ENCODE measurements around the gene APOO. TPM values are rescaled to one million over a fixed set of nuclear protein-coding genes. Genes with fewer than 3 reads are reported as not detected.
"Not testable (repeated sequence)": the region's sequence is repeated elsewhere in the genome, so short reads cannot be mapped to it uniquely, and the experiment has no call there.

Gene APOO
- total and polyA plus RNA-seq, 3 donors from 2014 or later, result 29.4 to 33.8 (median 31.1) TPM

- WGBS, 2 donors, result 56 to 74% methylated on average over 11 to 12 of the region's 12 CpGs
- intact Hi-C loops (cut with DNase I; ENCODE audit: low total_unique reads), result loop anchor here (10.0 kb wide), 1 partner anchor 116 kb away; the partner anchor contains the start of gene SAT1
- no peak for DNase-seq
- H3K27ac ChIP-seq, result no peak overlapping the region
- no peaks in the 10 kb centered on the region for H3K9me3 ChIP-seq
- TF ChIP-seq CTCF (IDR thresholded peaks at IDR 0.05) (no peak), POLR2A (IDR thresholded peaks at IDR 0.05) (no peak)
- no peak overlapping the region for H3K4me3 ChIP-seq
- peaks cover 16% of the 10 kb centered on the region for H3K4me1 ChIP-seq
- no peaks in the 10 kb centered on the region for H3K36me3 ChIP-seq (ENCODE audit: low read depth, missing control alignments)
- no peaks in the 10 kb centered on the region for H3K27me3 ChIP-seq
Observed at GRCh38 chrX:23900220-23900797, 7.4 kb downstream of the APOO start.

- Histone ChIP-seq H3K27ac (no peak overlapping the region), H3K36me3 (ENCODE audit: low read depth, missing control alignments) (no peaks in the 10 kb centered on the region), H3K9me3 (no peaks in the 10 kb centered on the region), H3K4me3 (no peak overlapping the region), H3K27me3 (no peaks in the 10 kb centered on the region), H3K4me1 (peaks cover 16% of the 10 kb centered on the region)
- TF ChIP-seq CTCF (IDR thresholded peaks at IDR 0.05) (no peak), POLR2A (IDR thresholded peaks at IDR 0.05) (no peak)
- intact Hi-C loops (cut with DNase I; ENCODE audit: low total_unique reads), result no loop called here
- 65 to 73% methylated on average over 3 of the region's 3 CpGs for WGBS, 2 donors
- no peak for DNase-seq
Observed at GRCh38 chrX:23898412-23898959, 9.3 kb downstream of the APOO start.

- no peak for DNase-seq
- WGBS, 2 donors, result 32 to 63% methylated on average over 2 of the region's 2 CpGs
- Histone ChIP-seq H3K4me1 (peaks cover 13% of the 10 kb centered on the region), H3K4me3 (no peak overlapping the region), H3K27ac (peak overlapping the region in 1 of 2 donors; percentile 18), H3K36me3 (ENCODE audit: low read depth, missing control alignments) (no peaks in the 10 kb centered on the region), H3K9me3 (no peaks in the 10 kb centered on the region), H3K27me3 (no peaks in the 10 kb centered on the region)
- intact Hi-C loops (cut with DNase I; ENCODE audit: low total_unique reads), result no loop called here
- TF ChIP-seq POLR2A (IDR thresholded peaks at IDR 0.05) (no peak), CTCF (IDR thresholded peaks at IDR 0.05) (no peak)
Observed at GRCh38 chrX:23896981-23897380, 10.8 kb downstream of the APOO start.

GRCh38 chrX:23896539-23896938, 11.2 kb downstream of the APOO start:
- H3K9me3 ChIP-seq; DNase-seq; H3K27me3 ChIP-seq; intact Hi-C loops (cut with DNase I; ENCODE audit: low total_unique reads); H3K27ac ChIP-seq; H3K36me3 ChIP-seq (ENCODE audit: low read depth, missing control alignments); H3K4me3 ChIP-seq: not testable (repeated sequence)
- WGBS, 2 donors, result 64 to 81% methylated on average over 4 of the region's 4 CpGs
- H3K4me1 ChIP-seq, result peaks cover 13% of the 10 kb centered on the region

GRCh38 chrX:23894993-23895392, 12.7 kb downstream of the APOO start:
- H3K4me1 ChIP-seq; intact Hi-C loops (cut with DNase I; ENCODE audit: low total_unique reads); H3K36me3 ChIP-seq (ENCODE audit: low read depth, missing control alignments); H3K4me3 ChIP-seq; H3K9me3 ChIP-seq; DNase-seq; H3K27me3 ChIP-seq; H3K27ac ChIP-seq: not testable (repeated sequence)
- 90 to 92% methylated on average over 2 to 6 of the region's 6 CpGs for WGBS, 2 donors

- DNase-seq, result no peak
- H3K27ac ChIP-seq, result no peak overlapping the region
- H3K4me1 ChIP-seq, result no peaks in the 10 kb centered on the region
- H3K4me3 ChIP-seq, result no peak overlapping the region
- intact Hi-C loops (cut with DNase I; ENCODE audit: low total_unique reads), result no loop called here
- no peaks in the 10 kb centered on the region for H3K36me3 ChIP-seq (ENCODE audit: low read depth, missing control alignments)
- no peaks in the 10 kb centered on the region for H3K9me3 ChIP-seq
- 91 to 100% methylated on average over 4 of the region's 4 CpGs for WGBS, 2 donors
- no peak for TF ChIP-seq CTCF (IDR thresholded peaks at IDR 0.05)
- TF ChIP-seq POLR2A (IDR thresholded peaks at IDR 0.05), result no peak
- H3K27me3 ChIP-seq, result no peaks in the 10 kb centered on the region
Observed at GRCh38 chrX:23890933-23891332, 16.8 kb downstream of the APOO start.

Measured in testis (tissue), 3 donors.